Measurements from ENCODE around the gene NFYA. TPM values are rescaled to one million over a fixed set of nuclear protein-coding genes. Genes with fewer than 3 reads are reported as not detected.

Gene NFYA
- total RNA-seq, 1 experiment from 2014 or later: 43.0 TPM

GRCh38 chr6:41043151-41043550, 29.6 kb upstream of the NFYA start:
- H3K23ac ChIP-seq (ENCODE audit: insufficient read length, low read depth, low read length): no peak overlapping the region
- H3K4me1 ChIP-seq (ENCODE audit: insufficient read depth, low read length): no peaks in the 10 kb centered on the region
- H4K5ac ChIP-seq (ENCODE audit: insufficient read length, low read depth, low read length): no peak overlapping the region
- no peak for TF ChIP-seq CTCF (conservative IDR thresholded peaks at IDR 0.05)
- H3T11ph ChIP-seq (ENCODE audit: low read length): no peak overlapping the region
- H2AFZ ChIP-seq (ENCODE audit: low read length): no peak overlapping the region
- H3K14ac ChIP-seq (ENCODE audit: insufficient read depth, low read length): no peak overlapping the region
- H3K9me3 ChIP-seq (ENCODE audit: control insufficient read depth, low read depth, low read length): no peaks in the 10 kb centered on the region
- no CpG with 5 or more reads among the region's 3 CpGs for WGBS (ENCODE audit: extremely low coverage, insufficient read length, low lambda C conversion rate)
- no peak overlapping the region for H3K9ac ChIP-seq (ENCODE audit: extremely low read depth, insufficient read length, low read length)
- H3K27ac Mint-ChIP-seq: no peak overlapping the region
- no peaks in the 10 kb centered on the region for H3K79me2 ChIP-seq (ENCODE audit: insufficient read depth, low read length)
- H4K20me1 ChIP-seq (ENCODE audit: control insufficient read depth, insufficient read depth, insufficient read length): no peaks in the 10 kb centered on the region
- no peaks in the 10 kb centered on the region for H3K27me3 ChIP-seq (ENCODE audit: insufficient read depth, low read length)
- H2BK20ac ChIP-seq (ENCODE audit: low read depth, low read length, poor library complexity, severe bottlenecking): no peak overlapping the region
- no peak overlapping the region for H3K4me2 ChIP-seq (ENCODE audit: insufficient read depth, insufficient read length, low read length)
- no peak overlapping the region for H3K4me3 Mint-ChIP-seq
- H2AK5ac ChIP-seq (ENCODE audit: insufficient read length, low read length): no peak overlapping the region
- H3K9me3 Mint-ChIP-seq: no peaks in the 10 kb centered on the region; a peak in 1 of 5 replicates
- H2BK120ac ChIP-seq (ENCODE audit: low read depth, low read length, poor library complexity, severe bottlenecking): no peak overlapping the region
- no peak overlapping the region for H3K18ac ChIP-seq (ENCODE audit: insufficient read length, low read depth, low read length)
- H3K23me2 ChIP-seq (ENCODE audit: insufficient read length, low read depth, low read length, poor library complexity, severe bottlenecking): no peaks in the 10 kb centered on the region
- H3K4me1 Mint-ChIP-seq: peaks cover 8 to 17% of the 10 kb centered on the region in 2 experiments
- H3K27ac ChIP-seq (ENCODE audit: insufficient read length, low read depth, low read length): no peak overlapping the region
- no peak overlapping the region for H4K91ac ChIP-seq (ENCODE audit: insufficient read length, low read depth, low read length)
- DNase-seq: no peak
- H3K56ac ChIP-seq (ENCODE audit: insufficient read length, low read depth, low read length): no peak overlapping the region
- no peaks in the 10 kb centered on the region; a peak in 1 of 7 replicates for H3K36me3 Mint-ChIP-seq (ENCODE audit: insufficient read depth in 1 of 3, low read depth in 3 of 3)
- H2BK12ac ChIP-seq (ENCODE audit: insufficient read length, low read depth, low read length): no peak overlapping the region
- H2BK5ac ChIP-seq (ENCODE audit: insufficient read length, low read length): no peak overlapping the region
- H4K8ac ChIP-seq (replicated peaks; ENCODE audit: insufficient read length, low read depth, low read length): no peak overlapping the region
- no peaks in the 10 kb centered on the region for H3K79me1 ChIP-seq (ENCODE audit: insufficient read depth, low read depth, low read length, poor library complexity, severe bottlenecking)
- no peak overlapping the region for H3K4ac ChIP-seq (ENCODE audit: low read depth, low read length)
- H3K27me3 Mint-ChIP-seq (ENCODE audit: low read depth): no peaks in the 10 kb centered on the region; the same call in 1 of the 2 replicates
- H2BK15ac ChIP-seq (ENCODE audit: low read depth, low read length): no peak overlapping the region

Data from H9 (cell line).